Ishikawa (cell line): ENCODE results near the gene HIC1.

Experiments
- CEBPB ChIP-seq: IDR thresholded peaks from 2 replicates; pipeline ENCODE4 v1.6.1; 2012
- CREB1 ChIP-seq: IDR thresholded peaks from 2 replicates; pipeline ENCODE4 v1.6.1; 2012; ENCODE audit warnings: low read depth
- EGR1 ChIP-seq: IDR thresholded peaks from 2 replicates; pipeline ENCODE4 v1.6.1; 2012
- EP300 ChIP-seq: IDR thresholded peaks from 2 replicates; pipeline ENCODE4 v1.6.1; 2012; ENCODE audit warnings: borderline replicate concordance
- FOXM1 ChIP-seq: IDR thresholded peaks from 2 replicates; pipeline ENCODE4 v1.6.1; 2012; ENCODE audit warnings: low read depth, borderline replicate concordance
- NFIC ChIP-seq: IDR thresholded peaks from 2 replicates; pipeline ENCODE4 v1.6.1; 2012
- RAD21 ChIP-seq: IDR thresholded peaks from 2 replicates; pipeline ENCODE4 v1.6.1; 2012; ENCODE audit warnings: low read depth
- TAF1 ChIP-seq: IDR thresholded peaks from 2 replicates; pipeline ENCODE4 v1.6.1; 2012; ENCODE audit warnings: low read depth, mild to moderate bottlenecking
- TCF12 ChIP-seq: IDR thresholded peaks from 2 replicates; pipeline ENCODE4 v1.6.1; 2012; ENCODE audit warnings: low read depth
- TEAD4 ChIP-seq: IDR thresholded peaks from 2 replicates; pipeline ENCODE4 v1.6.1; 2012
- YY1 ChIP-seq: IDR thresholded peaks from 2 replicates; pipeline ENCODE4 v1.6.1; 2012; ENCODE audit warnings: low read depth
- ZBTB7A ChIP-seq: IDR thresholded peaks from 2 replicates; pipeline ENCODE4 v1.6.1; 2012; ENCODE audit warnings: low read depth
- TF ChIP-seq, protein P1 (sequence below): IDR thresholded peaks from 2 replicates; pipeline ENCODE4 v1.6.1; 2012
- TF ChIP-seq, protein P2 (sequence below): IDR thresholded peaks from 2 replicates; pipeline ENCODE4 v1.6.1; 2012; ENCODE audit warnings: low read depth, mild to moderate bottlenecking
- TF ChIP-seq, protein P3 (sequence below): IDR thresholded peaks from 2 replicates; pipeline ENCODE4 v1.6.1; 2012

The HIC1 gene

DNA sequence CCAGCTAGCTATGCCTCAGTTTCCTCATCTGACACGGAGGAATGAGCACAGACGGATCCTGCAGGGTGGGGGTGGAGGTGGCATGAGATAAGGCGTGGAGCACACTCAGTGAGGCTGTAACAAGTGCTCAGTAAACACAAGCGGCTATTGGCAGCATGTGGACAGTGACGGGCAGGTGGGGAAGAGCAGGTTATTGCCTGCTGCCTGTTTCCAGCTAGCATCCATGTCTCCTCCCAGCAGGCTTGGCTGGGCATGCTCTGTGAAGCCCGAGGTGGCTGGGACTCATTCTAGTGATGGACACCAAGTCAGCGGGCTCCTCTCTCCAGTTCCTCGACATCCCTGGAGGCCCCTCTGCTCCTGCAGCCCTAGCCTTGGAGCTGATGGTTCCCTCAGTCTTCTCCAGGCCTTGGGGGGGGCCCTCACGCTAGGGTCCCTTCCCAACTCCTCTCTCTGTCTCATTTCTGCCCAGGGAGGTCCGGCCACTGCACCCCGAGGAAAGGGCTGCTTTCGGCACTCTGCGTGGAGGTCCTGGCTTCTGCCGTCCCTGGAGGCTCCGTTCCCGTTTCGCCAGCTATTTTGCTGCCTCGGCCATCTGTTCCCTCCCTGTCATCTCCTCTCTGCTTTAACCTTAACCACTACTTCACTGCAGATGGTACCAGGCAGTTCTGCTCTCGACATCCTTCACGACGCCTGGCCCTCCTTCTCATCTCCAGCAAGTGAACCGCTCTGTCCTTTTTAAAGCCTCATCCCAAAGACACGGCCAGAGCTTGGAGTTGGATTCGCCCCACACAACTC is 36.0 kb upstream of the HIC1 start:
- TF ChIP-seq NFIC: no peak
- no peak for TF ChIP-seq RAD21

DNA sequence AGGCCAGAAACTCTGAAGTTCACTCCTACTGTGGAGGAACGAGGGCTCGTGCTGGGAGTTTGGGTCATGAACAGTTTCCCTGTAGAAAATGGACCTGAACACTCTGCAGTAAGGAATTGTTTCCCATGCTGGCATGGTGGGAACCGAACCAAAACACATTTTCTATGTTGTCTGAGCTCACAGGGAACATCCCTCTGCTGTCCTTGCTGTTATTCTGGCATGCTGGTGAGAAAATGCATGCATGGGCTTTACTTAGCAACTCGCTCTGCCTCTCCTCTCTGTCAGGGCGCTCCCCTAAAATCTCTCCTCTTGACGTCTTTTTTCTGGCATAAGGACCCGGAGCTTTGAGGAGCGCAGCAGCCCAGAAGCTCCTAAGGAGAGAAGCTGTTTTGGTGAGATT is 35.2 kb upstream of the HIC1 start:
- TF ChIP-seq, protein P1, sequence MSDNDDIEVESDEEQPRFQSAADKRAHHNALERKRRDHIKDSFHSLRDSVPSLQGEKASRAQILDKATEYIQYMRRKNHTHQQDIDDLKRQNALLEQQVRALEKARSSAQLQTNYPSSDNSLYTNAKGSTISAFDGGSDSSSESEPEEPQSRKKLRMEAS: no peak
- TF ChIP-seq NFIC: no peak
- TF ChIP-seq, protein P2, sequence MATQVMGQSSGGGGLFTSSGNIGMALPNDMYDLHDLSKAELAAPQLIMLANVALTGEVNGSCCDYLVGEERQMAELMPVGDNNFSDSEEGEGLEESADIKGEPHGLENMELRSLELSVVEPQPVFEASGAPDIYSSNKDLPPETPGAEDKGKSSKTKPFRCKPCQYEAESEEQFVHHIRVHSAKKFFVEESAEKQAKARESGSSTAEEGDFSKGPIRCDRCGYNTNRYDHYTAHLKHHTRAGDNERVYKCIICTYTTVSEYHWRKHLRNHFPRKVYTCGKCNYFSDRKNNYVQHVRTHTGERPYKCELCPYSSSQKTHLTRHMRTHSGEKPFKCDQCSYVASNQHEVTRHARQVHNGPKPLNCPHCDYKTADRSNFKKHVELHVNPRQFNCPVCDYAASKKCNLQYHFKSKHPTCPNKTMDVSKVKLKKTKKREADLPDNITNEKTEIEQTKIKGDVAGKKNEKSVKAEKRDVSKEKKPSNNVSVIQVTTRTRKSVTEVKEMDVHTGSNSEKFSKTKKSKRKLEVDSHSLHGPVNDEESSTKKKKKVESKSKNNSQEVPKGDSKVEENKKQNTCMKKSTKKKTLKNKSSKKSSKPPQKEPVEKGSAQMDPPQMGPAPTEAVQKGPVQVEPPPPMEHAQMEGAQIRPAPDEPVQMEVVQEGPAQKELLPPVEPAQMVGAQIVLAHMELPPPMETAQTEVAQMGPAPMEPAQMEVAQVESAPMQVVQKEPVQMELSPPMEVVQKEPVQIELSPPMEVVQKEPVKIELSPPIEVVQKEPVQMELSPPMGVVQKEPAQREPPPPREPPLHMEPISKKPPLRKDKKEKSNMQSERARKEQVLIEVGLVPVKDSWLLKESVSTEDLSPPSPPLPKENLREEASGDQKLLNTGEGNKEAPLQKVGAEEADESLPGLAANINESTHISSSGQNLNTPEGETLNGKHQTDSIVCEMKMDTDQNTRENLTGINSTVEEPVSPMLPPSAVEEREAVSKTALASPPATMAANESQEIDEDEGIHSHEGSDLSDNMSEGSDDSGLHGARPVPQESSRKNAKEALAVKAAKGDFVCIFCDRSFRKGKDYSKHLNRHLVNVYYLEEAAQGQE: no peak
- no peak for TF ChIP-seq TCF12
- no peak for TF ChIP-seq CREB1
- TF ChIP-seq RAD21: no peak
- TF ChIP-seq EGR1: no peak
- no peak for TF ChIP-seq YY1
- no peak for TF ChIP-seq TEAD4
- TF ChIP-seq CEBPB: no peak
- TF ChIP-seq, protein P3, sequence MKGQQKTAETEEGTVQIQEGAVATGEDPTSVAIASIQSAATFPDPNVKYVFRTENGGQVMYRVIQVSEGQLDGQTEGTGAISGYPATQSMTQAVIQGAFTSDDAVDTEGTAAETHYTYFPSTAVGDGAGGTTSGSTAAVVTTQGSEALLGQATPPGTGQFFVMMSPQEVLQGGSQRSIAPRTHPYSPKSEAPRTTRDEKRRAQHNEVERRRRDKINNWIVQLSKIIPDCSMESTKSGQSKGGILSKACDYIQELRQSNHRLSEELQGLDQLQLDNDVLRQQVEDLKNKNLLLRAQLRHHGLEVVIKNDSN: no peak
- no peak for TF ChIP-seq EP300
- TF ChIP-seq FOXM1: no peak
- no peak for TF ChIP-seq TAF1
- no peak for TF ChIP-seq ZBTB7A

DNA sequence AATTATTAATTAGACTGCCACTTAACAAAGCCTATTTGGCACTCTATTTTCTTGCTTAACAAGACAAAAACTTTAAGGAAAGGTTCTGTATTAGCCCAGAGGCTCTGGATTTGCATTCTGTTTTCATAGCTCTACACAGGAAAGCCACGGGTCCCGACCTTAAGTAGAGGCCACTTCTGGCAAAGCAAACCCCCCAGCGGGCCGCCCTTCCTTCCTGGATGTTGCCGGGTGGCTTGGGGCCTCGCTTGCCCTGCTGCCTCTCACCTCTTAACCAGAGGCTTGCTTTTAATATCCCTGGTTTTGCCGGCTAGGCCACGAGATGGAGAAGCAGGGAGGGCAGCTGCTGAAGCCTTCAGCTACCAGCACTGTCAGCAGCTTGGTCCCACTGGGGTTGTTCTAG is 34.2 kb upstream of the HIC1 start:
- TF ChIP-seq, protein P2: no peak
- TF ChIP-seq EGR1 (no peak), CREB1 (no peak), TEAD4 (no peak), TCF12 (no peak), CEBPB (no peak), FOXM1 (no peak), NFIC (no peak), RAD21 (no peak), YY1 (no peak), EP300 (no peak)
- TF ChIP-seq, protein P3: no peak
- TF ChIP-seq, protein P1: no peak

DNA sequence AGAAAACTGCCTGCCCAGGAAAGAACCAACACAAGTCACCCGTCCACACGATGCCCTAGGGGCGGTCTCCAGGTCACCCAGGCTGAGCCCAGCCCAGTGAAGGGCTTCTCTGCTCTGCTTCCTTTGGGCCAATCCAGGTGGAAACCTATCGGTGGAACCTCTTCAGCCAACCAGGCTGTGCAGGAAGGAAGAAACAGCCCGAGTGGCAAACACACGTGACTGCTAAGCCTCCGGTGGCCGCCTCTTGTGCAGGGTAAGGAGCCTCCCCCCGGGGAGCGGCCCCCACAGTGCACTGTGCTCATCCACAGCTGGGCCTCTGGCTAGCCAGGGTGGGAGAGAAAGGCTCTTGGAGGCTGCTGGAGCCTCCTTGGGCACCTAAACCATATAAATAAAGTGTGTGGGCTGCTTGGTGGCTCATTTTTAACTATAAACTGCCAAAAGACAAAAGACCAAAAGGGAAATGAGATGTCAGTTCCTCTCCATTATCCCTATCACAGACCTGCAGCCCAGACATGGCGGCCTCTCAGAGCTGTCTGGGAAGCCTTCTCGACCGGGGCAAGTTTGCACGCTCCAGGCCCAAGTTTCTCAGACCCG is 32.2 kb upstream of the HIC1 start:
- TF ChIP-seq, protein P3: no peak
- TF ChIP-seq NFIC: no peak
- TF ChIP-seq TCF12: no peak
- no peak for TF ChIP-seq ZBTB7A
- no peak for TF ChIP-seq CEBPB
- TF ChIP-seq EGR1: no peak
- TF ChIP-seq CREB1: no peak
- TF ChIP-seq FOXM1: no peak
- no peak for TF ChIP-seq TAF1
- TF ChIP-seq, protein P1: no peak
- TF ChIP-seq, protein P2: no peak
- no peak for TF ChIP-seq RAD21
- no peak for TF ChIP-seq TEAD4
- no peak for TF ChIP-seq EP300
- no peak for TF ChIP-seq YY1
